H1 (cell line): ENCODE data around the gene SLC39A11.

ENCODE experiments used
- CBX8 ChIP-seq: fragments of 300-800, 300-1000 bp; sonication (generic); IDR thresholded peaks from 2 replicates; pipeline ENCODE4 v1.7.1; 2016; ENCODE audit warnings: low read depth, low read length, borderline replicate concordance
- CEBPB ChIP-seq: IDR thresholded peaks from 2 replicates; pipeline ENCODE4 v1.6.1; 2012; ENCODE audit warnings: low read depth, low read length
- CHD1 ChIP-seq: IDR thresholded peaks from 2 replicates; pipeline ENCODE4 v1.6.1; 2012; ENCODE audit warnings: low read depth, low read length, improper control_type of control experiment
- EZH2 ChIP-seq: fragments of 200-600 bp; sonication (generic); IDR thresholded peaks from 2 replicates; pipeline ENCODE4 v1.7.1; 2012; ENCODE audit warnings: low read depth, mild to moderate bottlenecking, moderate library complexity, low read length, inconsistent platforms; ENCODE audit not compliant: severe bottlenecking
- GABPA ChIP-seq: IDR thresholded peaks from 2 replicates; pipeline ENCODE4 v1.6.1; 2011; ENCODE audit warnings: mild to moderate bottlenecking, low read length, moderate library complexity, borderline replicate concordance; ENCODE audit not compliant: insufficient read depth
- POLR2AphosphoS5 ChIP-seq: IDR thresholded peaks from 2 replicates; pipeline ENCODE4 v1.6.1; 2011; ENCODE audit warnings: low read depth, low read length
- RXRA ChIP-seq: IDR thresholded peaks from 2 replicates; pipeline ENCODE4 v1.6.1; 2011; ENCODE audit warnings: low read depth, mild to moderate bottlenecking, low read length, moderate library complexity; ENCODE audit not compliant: insufficient read depth
- SRF ChIP-seq: IDR thresholded peaks from 2 replicates; pipeline ENCODE4 v1.6.1; 2011; ENCODE audit warnings: mild to moderate bottlenecking, low read depth, low read length, moderate library complexity
- SUZ12 ChIP-seq: fragments of 200-600 bp; sonication (generic); IDR thresholded peaks from 2 replicates; pipeline ENCODE4 v1.6.1; 2012; ENCODE audit warnings: mild to moderate bottlenecking, inconsistent platforms, low read length, moderate library complexity, mixed read lengths
- TAF1 ChIP-seq: IDR thresholded peaks from 2 replicates; pipeline ENCODE4 v1.6.1; 2011; ENCODE audit warnings: mild to moderate bottlenecking, low read depth, low read length
- TF ChIP-seq, protein P1 (sequence below), 3 experiments: IDR thresholded peaks; 1 replicate in 2 of 3; 2 replicates in 1 of 3; pipeline versions ENCODE4 v1.5.1 to v1.6.1; 2011; ENCODE audit warnings: low read length in 3 of 3, mild to moderate bottlenecking in 3 of 3, inconsistent platforms in 2 of 3, low read depth in 1 of 3, moderate library complexity in 1 of 3; ENCODE audit not compliant: insufficient read depth in 1 of 3; ENCODE audit errors: control extremely low read depth in 1 of 3

DNA sequence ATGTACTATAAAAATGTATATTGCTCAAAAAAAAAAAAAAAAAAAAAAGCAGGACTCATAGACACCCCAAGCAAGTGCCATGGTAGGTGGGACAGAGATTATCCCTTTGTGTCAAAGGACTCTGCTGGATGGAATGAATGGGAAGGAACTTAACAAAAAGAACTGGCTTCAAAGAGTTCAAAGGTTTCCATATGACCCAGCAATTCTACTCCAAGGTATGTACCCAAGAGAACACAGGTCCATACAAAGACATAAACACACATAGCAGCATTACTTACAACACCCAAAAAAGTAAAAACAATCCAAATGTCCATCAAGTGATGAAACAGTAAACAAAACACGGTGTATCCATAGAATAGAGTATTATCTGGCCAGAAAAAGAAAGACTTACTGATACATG, 255.2 kb downstream of the SLC39A11 start:
- TF ChIP-seq TAF1 (no peak), GABPA (no peak), SUZ12 (no peak), CEBPB (no peak), CBX8 (no peak), SRF (no peak), RXRA (no peak), CHD1 (no peak), EZH2 (no peak), POLR2AphosphoS5 (no peak)
- TF ChIP-seq, protein P1, sequence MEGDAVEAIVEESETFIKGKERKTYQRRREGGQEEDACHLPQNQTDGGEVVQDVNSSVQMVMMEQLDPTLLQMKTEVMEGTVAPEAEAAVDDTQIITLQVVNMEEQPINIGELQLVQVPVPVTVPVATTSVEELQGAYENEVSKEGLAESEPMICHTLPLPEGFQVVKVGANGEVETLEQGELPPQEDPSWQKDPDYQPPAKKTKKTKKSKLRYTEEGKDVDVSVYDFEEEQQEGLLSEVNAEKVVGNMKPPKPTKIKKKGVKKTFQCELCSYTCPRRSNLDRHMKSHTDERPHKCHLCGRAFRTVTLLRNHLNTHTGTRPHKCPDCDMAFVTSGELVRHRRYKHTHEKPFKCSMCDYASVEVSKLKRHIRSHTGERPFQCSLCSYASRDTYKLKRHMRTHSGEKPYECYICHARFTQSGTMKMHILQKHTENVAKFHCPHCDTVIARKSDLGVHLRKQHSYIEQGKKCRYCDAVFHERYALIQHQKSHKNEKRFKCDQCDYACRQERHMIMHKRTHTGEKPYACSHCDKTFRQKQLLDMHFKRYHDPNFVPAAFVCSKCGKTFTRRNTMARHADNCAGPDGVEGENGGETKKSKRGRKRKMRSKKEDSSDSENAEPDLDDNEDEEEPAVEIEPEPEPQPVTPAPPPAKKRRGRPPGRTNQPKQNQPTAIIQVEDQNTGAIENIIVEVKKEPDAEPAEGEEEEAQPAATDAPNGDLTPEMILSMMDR (IDR thresholded peaks at IDR 0.05; ENCODE audit: control extremely low read depth in 1 of 3, insufficient read depth in 1 of 3, low read depth in 1 of 3, low read length in 3 of 3), result no peak
